Measurements from ENCODE around the gene KCNK3.

The KCNK3 gene

GRCh38 chr2:26666671-26667070 lies 25.9 kb upstream of the KCNK3 start:
- no peak for DNase-seq (ENCODE audit: low spot score)

GRCh38 chr2:26668041-26668440 lies 24.5 kb upstream of the KCNK3 start:
- no peak for DNase-seq (ENCODE audit: low spot score)

DNA sequence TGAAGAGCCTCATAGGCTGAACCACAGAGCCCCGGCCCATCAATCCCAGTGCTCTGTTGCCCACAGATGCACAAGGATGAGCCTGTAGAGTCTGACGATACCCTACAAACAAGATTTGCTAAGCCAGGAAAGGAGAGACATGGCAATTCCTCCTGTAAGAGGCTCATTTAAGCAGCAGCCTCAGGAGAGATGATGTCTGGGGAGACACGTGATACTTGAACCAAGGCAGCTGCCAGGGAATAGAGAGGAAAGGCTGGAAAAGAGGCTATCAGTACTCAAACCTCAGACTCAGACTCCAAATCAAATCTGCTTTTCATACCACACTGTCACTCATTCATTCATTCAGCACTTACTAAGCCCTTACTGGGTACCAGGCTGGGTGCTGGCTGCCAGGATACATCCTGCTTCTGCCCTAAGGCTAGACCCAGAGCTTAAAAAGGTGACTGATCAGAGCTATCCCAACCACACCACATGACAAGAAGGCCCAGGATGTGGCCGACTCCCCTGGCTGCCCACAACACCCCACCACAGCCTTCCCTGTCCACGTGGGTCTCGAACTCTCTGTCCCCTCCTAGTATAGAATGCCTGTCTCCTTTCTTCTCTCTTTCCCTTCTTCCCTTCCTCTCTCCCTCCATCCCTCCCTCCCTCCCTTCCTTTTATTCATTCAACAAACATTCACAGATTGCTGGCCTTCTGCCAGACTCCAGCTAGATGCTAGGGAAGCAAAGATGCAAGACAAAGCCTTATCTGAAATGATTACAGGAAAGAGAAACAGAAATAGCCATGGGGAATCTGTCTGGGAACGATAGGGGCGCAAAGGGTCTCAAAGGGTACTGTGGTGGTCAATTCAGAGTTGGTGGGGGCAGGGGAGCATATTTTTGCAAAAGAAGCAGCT lies 23.4 kb upstream of the KCNK3 start:
- DNase-seq (ENCODE audit: low spot score), result no peak

GRCh38 chr2:26670171-26670570 lies 22.4 kb upstream of the KCNK3 start:
- no peak for DNase-seq (ENCODE audit: low spot score)

GRCh38 chr2:26670931-26671460 lies 21.5 kb upstream of the KCNK3 start:
- no peak for DNase-seq (ENCODE audit: low spot score)

GRCh38 chr2:26671691-26672090 lies 20.8 kb upstream of the KCNK3 start:
- no peak for DNase-seq (ENCODE audit: low spot score)

DNA sequence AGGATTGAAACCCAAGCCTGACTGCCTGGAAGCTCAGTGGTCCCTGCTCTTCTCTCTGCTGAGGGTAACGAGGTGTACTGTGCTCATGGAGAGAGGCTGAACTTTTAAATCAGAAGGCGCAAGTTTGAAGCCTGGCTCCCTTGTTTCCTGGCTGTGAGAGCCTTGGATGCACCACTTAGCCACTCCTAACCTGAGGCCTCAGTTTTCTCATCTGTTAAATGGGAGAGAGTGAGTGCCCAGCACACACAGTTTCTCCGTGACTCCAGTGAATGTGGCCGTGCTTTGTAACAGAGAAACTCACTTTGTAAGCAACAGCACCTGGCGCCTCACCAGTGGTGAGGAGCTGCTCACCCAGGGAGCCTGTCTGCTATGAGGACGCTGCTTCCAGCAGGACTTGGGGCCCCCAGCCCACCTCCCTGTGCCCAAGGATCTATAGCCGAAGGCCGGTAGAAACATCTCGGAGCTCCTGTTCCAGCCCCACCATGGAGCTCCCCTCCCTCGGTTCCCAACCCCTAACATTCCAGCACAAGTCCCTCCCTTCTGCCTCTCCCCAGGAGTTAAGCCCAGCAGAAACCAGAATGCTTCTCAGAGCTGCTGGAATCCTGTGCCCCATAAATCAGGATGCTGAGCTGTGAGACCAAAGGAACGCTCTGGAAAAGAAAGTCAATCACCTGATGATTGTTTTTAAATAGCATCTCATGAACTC lies 20.3 kb upstream of the KCNK3 start:
- DNase-seq (ENCODE audit: low spot score), result no peak

DNA sequence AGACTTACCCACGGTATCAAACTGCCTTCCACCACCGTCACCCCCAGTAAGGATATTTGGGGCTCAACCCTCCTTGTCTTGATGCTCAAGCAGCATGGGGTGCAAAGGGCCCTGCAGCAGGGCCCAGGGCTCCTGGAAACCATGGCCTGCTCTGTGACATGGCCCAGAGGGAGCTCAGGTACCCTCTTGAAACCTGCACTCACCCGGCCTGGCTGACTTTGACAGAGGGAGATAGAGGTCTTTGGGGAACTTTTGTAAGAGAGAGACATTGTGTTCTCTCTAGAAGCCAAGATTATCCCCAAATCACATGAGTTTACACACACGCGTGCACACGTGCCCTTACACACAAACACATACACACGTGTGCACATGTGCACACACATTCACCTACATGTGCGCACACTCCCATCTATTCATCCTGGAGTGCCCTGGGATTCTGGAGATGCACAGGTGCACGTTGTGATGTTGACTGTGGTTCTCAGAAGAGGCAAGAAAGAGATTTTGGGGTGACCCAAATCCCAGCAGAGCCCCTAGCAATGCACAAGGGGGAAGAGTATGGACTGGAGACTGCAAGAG lies 19.6 kb upstream of the KCNK3 start:
- no peak for DNase-seq (ENCODE audit: low spot score)

DNA sequence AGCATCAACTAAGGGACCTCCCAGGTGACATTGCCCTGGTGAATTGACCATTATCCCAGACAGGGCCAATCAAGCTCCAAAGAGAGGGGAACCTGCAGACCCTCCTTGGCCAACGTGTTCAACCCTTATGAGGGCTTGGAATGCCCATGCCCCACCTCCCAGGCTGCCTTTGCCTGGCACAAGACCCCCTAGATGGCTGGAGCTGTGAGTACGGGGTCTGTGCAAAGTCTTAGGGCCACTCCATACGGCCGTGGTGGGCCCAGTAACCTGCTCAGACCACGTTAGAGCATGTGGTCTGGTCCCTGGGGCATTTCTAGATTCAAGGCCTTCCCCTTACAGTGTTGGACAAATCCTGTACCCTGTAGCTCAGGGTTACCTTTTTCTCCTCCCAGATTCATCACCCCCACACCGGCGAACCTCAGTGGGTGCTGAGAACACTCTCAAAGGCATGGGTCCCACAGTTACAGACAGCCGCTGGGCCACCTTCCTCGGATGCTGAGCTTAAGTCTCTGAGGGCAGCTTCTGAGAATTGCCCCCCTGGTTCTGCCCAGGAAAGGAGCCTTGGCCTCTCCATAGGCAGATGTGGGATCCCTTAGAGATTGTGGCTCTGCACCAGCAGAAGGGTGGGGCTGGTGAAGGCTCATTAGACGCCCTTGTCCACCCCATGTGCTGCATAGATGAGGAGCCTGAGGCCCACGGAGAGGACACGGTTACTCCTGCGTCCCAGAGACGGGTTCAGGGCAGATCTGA lies 18.3 kb upstream of the KCNK3 start:
- no peak for DNase-seq (ENCODE audit: low spot score)

DNA sequence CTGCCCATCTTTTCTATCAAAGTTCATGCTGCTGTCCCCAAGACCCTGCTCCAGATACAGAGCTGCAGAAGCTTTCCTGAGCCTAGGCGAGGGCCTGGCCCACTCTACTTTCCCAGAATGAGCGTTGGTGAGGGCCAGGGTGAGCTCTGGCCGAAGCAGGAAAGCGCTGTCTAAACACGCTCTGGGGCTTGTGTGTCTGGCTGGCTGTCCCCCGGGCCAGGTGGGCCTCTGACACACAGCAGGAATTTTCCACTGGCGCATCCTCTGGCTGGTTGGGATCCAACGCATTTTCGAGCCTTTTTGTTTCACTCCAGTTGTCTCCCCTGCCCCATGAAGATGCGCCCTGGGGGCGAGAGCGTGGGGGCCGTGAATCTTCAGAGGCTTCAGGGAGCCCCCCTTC lies 17.8 kb upstream of the KCNK3 start:
- DNase-seq (ENCODE audit: low spot score), result no peak

GRCh38 chr2:26675651-26676255 lies 16.8 kb upstream of the KCNK3 start:
- DNase-seq (ENCODE audit: low spot score), result no peak

DNA sequence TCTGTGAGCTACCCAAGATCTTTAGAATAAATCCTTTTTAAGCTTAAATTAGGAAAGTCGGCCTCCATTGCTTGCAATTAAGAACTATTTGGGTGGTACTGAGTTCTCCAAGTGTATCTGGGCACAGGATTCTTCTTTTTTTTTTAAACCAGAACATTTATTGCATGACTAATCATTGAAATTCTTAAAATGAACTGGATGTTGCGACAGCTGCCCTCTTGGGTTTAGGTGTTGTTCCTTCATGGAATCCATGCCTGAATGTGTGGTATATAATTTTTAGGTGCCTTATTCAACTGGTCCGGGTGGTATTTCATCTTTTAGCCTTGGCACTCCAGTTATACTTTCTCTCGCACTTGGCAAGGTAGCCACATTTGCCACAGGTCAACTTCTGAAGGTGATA lies 14.5 kb upstream of the KCNK3 start:
- no peak for DNase-seq (ENCODE audit: low spot score)

DNA sequence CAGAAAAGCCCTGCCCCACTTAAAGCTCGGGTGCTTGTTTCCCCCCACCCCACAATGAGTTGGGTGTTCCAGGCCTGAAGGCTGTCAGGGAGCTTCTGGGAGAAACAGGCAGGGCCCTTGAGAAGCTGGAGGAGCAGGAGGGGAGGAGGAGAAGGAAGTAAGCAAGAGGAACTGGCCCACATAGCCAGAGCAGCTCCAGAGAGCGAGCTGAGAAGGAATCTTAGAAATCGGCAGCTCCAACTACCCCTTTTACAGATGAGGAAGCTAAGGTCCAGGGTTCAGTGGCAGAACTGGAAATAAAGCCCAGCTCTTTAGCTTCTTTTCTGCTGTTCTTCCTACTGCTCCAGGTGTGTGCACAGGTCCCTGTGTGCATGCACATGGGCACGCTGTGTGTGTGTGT lies 12.7 kb upstream of the KCNK3 start:
- no peak for DNase-seq (ENCODE audit: low spot score)

GRCh38 chr2:26681656-26682055 lies 10.9 kb upstream of the KCNK3 start:
- DNase-seq (ENCODE audit: low spot score), result no peak

DNA sequence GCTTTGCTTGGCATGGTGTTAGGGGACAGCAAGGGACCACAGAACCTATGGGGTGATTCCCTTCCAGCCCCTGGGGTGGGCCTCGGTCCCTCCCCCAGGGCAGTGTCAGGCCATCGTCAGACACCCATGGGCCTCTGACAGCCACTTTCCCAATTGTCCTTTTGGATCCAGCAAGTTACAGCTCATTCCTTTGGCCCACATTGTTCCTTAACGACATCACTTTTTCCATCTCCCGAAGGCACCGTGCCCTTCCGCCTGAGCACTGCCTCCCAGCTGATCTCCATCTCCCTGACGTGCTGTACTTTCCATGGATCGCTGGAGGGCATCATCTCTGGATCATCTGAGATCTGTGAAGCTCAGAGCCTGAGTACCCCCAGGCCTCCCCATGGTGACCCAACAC lies 10.4 kb upstream of the KCNK3 start:
- no peak for DNase-seq (ENCODE audit: low spot score)

GRCh38 chr2:26683583-26683982 lies 8.9 kb upstream of the KCNK3 start:
- DNase-seq (ENCODE audit: low spot score), result no peak

DNA sequence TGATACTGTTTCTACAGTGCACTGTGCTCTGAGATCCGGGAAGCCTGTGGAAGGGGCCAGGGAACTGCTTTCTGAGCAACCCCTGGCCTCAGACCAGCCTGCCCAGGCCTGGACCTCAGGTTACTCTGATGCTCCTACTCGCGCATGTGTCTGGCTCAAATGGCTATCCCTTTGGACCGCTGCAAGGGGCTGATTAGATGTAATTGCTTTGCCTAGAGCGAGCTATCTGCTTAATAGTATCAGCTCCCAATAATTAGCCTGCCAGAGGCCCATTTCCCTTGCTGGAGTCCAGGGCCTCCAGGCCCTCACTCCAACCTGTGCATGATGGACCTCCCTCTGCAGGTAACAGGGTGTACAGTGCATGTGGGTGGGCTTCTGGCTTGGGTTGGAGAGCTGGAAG lies 7.2 kb upstream of the KCNK3 start:
- DNase-seq (ENCODE audit: low spot score), result no peak

- no peak for DNase-seq (ENCODE audit: low spot score)
These were observed 6.3 kb upstream of the KCNK3 start for GRCh38 chr2:26685989-26686839.

DNA sequence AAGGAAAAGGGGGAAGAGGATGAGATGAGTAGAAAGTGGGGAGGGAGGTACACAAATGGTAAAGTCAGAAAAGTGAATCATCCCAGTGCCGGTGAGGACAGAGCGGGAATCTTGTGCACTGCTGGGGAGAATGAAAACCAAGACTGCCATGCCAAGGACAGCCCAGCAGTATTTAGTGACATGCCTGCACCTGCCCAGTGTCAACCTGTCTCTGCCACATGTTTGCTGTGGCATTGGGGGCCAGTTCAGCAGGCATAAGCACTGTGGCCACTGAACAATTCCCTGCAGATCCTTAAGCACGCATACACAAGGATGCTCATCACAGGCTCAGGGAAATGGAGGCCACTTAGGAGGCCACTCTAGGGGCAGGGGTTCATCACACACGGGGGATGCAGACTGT lies 5.2 kb upstream of the KCNK3 start:
- no peak for DNase-seq (ENCODE audit: low spot score)

GRCh38 chr2:26687801-26688200 lies 4.7 kb upstream of the KCNK3 start:
- DNase-seq (ENCODE audit: low spot score), result no peak

DNA sequence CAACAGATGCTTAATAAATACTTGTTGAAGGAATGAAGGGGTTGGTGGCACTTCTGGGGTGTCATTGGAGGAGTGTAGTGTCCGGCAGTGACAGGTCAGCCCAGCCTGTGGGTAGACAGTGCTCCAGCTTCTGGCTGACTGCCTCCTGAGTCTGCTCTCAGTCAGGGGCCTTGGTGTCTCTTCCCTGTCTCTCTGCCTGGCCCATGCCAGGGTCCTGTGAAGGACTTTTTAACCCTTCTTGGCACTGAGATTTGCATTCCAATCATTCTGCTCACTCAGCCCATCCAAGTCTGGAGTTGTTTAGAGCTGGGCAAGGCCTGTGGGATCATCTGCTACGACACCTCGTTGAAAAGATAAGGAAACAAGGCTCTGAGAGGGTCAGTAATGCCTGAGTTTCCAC lies 1.4 kb upstream of the KCNK3 start:
- DNase-seq (ENCODE audit: low spot score), result no peak
